ENCODE data around the gene TECTA.

TECTA gene

DNA sequence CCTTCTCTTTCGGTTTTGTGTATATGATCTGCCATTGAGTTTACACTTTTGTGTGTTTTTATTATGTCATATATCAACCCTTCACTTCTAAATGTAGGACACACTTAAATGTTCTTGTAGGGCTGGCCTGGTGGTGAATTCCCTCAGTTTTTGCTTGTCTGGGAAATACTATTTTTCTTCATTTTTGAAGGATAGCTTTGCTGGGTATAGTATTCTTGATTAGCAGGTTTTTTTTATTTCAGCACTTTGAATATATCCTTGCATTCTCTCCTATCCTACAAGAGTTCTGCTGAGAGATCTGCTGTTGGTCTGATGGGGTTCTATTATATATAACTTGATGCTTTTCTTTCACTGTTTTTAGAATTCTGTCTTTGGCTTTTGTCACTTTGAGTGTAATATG lies 79.1 kb downstream of the TECTA start:
- no peak for DNase-seq

DNA sequence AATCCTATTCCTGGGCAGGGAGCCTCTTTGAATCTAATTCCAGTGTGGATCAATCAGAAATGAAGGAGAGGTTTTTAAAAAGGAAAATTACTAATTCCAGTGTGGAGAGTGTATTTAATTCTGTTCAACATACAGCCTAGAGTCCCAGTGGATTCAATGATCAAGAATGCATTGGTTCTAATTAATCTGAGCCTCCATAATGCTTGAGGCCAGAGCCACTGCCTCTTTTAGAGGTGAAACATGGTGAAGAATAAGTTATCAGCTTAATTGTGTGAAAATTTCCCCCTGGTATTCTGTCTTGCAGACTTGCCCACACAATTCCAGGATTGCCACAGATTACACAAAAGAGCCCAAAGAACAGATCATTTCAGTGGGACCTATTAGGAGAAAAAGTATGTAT lies 87.7 kb downstream of the TECTA start:
- no peak for DNase-seq

DNA sequence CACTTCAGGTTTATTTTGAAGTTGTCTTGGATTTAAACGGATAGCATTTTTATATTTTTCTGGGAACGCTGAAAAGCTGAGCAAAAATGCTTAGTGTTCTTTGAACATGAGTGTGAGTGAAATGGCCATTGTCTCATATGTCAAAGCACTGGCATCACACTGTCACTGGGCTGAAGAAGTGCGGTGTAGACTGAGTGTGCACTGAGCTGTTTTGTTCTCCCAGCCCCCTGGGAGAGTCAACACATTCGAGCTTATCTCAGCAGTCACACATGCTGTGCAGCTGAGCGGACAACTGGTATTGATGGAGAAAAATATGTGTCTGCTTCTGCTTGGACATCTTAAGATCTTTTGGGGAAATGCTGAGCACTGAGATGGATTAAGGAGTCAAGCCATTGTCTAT lies 90.8 kb downstream of the TECTA start:
- DNase-seq = no peak

DNA sequence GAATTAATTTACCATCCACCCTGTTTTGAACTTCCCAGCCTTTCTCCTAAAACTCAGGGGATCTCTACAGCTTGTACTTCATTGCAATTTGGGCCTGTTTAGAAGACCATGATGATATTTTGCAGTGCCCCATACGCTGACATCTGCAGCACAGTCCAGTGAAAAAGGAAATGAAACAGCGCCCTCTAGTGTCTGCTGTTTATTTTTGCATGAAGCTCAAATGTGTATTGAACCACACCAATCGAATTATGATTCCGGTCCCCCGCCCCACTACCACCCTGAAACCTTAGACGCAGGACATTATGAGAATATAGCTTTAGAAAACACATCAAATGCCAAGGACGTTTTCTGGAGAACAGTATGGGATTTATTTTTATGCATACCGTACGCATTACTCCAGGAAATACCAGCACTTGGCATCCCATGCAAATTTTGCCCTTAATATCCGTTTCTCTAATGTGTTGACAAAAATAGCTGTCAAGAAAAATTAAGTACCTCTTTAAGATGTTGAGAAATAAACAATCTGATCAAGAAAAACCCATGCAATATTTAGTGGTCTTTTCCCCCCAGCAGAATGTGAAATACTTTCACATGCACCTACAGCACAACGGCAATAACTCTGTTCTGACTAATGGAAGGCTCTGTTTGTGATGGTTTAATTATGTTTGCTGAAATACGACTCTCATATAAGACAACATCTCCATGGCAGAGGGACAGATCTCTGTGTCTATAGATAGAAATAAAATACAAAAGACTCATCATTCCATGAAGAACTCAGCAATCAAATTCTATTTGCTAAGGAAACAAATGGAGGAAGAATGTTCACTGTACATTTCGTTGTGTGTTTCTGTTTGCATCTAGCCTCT lies 93.9 kb downstream of the TECTA start:
- peak; percentile 63 for DNase-seq

DNA sequence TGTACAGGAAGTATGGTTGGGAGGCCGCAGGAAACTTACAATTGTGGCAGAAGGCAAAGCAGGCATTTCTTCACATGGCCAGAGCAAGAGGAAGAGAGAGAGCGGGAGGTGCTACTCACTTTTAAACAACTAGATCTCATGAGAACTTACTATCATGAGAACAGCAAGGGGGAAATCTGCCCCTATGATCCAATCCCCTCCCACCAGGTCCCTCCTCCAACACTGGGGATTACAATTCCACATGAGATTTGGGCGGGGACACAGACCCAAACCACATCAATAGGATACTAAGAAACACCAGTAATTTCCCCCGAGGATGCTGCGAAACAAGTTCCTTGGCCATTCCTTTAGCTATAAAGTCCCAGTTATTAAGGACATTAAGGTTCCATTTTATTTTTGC lies 97.4 kb downstream of the TECTA start:
- no peak for DNase-seq

DNA sequence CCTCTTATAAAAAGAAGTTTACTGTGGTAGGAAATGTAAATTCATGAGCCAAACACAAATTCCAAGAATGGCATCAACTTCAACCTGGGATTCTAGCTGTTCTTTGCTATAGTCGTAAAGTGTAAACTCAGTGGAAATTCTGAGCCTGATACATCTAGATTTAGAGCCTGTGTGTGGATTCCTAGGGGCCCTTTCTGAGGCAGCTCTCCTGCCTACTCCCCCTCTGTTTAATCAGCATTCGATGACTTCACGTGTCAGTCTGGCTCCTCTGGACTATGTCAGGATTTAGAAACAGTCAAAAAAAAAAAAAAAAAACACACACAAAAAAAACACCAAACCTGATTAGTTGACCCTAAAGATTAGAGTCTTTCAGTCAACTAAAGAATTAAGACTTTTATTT lies 98.5 kb downstream of the TECTA start:
- DNase-seq = no peak

DNA sequence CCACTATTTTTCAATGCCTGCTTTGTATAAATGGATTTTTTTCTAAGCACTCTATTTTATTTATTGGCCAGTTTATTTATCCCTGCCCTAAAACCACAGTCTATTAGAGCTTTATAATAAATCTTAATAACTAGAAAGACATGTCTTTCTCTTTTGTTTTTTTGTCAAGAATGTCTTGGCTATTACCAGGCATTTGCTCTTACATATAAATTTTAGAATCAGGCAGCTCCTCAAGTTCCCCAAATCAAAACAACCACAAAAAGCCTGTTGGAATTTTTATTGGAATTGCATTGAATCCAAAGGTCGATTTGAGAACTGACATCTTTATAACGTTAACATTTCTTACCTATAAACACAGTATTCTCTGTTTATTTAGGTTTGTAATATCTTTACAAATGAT lies 105.8 kb downstream of the TECTA start:
- DNase-seq = no peak

DNA sequence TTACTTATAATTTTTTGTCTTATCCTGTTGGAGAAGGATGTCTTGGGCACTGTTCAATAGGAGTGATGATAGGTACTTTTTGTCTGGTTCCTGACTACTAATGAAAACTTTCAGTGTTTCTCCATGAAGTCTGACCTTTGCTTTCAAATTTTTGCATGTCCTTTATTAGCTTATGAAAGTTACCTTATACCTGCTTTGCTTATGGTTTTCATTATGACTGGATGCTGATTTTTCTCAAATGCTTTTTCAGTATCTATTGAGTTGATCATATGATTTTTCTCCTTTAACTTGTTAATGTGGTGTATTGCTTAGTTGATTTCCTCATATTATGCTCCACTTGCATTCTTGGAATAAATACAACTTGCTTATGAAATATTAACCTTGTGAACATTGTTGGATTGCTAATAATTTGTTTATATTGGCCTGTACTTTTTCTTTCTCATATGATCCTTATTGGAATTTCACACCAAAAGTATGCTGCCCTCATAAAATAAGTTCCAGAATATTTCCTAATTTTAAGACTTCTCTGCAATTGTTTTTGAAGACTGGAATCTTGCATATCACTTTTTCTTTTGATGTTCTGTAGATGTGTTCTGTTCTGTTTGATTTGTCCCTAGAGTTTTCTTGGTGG lies 106.6 kb downstream of the TECTA start:
- no peak for DNase-seq

DNA sequence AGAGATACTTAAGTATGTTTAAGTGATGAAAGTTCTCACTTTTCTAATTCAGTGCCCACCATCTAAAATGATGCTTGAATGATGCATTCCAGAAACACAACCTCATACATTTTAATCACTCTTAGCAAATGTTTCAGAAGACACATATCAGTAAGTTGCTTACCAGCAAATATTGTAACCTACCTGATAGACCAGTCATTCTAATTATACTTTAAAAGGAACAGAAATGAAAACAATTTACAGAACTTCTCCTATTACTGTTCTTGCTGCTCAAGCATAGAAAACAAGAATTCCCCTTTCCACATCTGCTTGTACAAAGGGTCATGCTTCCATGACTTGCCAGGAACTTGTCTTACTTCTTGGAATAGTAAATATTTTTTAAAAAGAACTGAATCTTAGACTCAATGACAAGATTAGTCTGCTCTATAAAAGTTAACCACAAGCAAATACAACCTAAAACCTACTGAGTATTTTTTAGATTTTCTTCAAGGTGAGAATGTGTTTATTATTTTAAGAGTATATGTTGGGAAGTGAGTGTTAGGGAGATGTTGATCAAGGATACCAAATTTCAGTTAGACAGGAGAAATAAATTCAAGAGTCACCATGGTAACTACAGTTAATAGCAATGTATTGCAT lies 109.5 kb downstream of the TECTA start:
- DNase-seq = no peak

DNA sequence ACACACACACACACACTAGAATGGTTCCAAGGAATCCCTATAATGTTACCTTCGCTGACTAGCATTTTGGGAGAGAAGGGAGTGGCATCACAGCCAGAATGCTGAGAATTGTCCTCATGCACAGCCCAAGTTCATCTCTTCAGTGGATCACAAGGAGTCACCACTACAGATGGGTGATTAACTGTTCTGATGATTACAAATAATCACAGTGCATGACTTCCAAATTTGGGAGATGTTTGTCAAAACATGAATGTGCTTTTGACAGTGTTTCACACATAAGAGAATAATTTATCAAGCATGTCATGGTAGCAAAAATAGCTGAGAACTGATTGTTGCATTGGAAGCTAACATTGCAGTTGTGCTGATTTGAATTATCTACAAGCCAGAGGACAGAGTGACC lies 110.6 kb downstream of the TECTA start:
- no peak for DNase-seq

DNA sequence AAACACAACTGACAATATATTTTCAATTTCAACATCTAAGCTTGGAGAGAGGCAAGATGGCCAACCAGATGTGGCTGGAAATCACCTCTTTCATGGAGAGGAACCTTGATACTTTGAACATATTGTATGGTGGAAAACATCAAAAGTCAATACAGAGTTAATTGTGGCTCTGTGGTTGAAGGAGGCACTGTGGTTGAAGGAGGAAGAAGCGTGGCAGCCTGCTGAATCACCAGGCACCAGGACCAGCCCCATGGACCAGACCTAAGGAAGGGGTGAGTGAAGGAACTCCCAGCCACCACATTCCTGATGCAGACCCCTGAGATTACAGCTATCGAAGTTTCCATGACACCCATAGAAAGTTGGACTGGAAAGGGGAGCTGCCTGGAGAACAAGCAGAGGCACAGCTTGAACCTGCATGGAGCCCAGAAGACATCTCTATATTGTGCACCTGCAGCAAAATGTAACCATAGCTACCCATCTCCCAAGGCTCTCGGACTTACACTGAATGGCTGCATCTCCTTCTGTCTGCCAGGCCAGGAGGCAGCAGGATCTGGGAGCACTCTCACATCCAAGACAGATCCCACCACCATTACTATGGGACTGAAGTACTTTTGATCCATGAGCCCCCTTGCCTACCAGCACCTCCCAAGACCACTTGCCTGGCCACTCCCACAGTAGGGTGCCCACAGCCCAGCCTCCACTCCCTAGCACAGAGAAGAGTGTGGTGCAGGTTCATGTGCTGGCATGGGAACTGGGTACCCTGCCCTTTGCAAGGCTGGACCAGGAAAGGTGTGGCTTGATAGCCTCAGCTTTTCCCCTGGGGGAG lies 111.7 kb downstream of the TECTA start:
- DNase-seq = no peak

DNA sequence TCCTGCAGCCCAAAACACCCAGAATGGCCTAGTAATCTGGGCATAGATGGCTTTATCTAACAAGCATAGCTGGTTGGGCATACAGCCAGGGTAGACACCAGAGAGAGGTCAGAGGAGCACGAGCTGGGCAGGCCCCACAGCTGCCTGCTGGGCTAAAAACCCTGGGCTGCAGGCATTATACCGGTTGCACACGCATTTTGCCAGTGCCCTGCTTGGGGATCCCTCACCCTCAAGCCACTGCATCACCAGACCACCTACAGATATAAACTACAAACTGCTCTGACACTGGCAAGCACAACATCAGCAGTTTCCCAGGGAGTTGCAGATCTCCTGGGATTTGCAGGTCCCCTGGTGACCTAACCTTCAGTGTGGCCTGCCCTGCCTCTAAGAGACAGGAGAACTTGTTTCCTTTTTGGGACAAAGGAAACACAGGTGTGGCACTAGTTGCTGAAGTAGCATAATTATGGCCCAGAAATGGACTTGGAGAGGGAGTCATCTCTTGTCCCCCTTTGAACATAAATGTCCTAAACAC lies 112.4 kb downstream of the TECTA start:
- DNase-seq = no peak

DNA sequence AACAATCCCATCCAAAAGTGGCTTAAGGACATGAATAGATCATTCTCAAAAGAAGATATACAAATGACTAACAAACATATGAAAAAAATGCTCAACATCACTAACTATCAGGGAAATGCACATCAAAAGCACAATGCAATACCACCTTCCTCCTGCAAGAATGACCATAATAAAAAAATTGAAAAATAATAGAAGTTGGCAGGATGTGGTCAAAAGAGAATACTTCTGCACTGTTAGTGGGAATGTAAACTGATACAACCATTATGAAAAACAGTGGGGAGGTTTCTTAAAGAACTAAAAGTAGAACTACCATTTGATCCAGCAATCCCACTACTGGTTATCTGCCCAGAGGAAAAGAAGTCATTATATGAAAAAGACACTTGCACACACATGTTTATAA lies 113.8 kb downstream of the TECTA start:
- DNase-seq = no peak

DNA sequence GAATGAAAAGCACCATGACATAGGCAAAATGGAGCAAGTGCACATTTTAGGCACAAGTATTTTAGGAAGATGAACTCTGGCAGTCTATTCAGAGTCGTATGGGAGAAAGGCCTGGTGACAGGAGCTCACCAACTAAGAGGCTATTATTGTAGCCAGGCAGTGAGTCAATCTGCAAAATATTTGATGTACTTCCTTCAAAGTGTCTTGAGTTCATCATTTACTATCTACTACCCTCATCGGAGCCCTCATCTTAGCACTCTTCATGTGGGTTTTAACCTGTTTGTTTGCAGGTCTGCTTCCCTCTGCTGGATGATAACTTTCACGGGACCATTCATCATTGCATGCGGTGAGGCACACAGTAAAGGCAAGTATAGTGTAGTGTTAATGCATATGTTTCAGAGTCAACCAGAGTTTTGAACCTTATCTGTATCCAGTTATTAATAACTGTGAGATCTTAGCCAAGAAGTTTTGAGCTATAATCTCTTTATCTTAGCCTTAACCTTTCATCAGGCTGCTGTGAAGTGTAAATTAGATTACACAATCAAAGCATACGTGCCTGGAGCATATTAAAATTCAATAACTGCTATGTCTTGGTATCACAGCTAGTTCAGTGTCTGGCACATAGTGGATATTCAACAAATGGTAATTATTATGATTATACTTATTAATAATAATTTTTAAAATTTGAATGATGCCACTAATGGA lies 120.6 kb downstream of the TECTA start:
- DNase-seq = no peak

DNA sequence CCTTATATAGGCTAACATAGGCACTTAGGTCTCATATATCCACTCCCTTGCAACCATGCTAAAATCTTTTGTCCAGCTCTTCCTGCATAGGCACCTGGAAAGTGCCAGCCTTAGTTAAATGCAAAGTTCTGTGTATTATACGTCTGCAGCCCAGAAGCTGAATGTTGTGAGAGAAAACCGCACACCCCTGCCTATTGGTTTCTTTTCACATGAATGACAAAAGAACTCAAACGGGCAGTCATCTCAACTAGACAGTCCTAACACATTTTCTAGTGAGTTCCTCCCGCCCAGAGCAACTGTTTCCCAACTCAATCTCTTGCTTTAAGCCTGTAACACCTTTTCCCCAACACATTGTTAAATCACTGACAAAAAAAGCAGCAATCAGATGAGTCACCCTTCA lies 122.1 kb downstream of the TECTA start:
- DNase-seq = no peak

DNA sequence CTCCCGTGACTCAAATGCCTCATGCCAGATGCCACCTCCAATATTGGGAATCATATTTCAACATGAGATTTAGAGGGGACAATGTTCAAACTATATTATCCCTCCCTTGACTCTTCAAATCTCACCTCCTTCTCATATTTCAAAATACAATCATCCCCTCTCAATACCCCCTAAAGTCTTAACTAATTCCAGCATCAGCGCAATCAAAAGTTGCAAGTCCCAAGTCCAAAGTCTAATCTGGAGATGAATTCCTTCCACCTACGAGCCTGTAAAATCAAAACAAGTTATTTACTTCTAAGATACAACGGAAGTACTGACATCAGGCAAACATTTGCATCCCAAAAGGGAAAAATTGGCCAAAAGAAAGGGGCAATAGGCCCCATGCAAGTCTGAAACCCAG lies 124.3 kb downstream of the TECTA start:
- no peak for DNase-seq

DNA sequence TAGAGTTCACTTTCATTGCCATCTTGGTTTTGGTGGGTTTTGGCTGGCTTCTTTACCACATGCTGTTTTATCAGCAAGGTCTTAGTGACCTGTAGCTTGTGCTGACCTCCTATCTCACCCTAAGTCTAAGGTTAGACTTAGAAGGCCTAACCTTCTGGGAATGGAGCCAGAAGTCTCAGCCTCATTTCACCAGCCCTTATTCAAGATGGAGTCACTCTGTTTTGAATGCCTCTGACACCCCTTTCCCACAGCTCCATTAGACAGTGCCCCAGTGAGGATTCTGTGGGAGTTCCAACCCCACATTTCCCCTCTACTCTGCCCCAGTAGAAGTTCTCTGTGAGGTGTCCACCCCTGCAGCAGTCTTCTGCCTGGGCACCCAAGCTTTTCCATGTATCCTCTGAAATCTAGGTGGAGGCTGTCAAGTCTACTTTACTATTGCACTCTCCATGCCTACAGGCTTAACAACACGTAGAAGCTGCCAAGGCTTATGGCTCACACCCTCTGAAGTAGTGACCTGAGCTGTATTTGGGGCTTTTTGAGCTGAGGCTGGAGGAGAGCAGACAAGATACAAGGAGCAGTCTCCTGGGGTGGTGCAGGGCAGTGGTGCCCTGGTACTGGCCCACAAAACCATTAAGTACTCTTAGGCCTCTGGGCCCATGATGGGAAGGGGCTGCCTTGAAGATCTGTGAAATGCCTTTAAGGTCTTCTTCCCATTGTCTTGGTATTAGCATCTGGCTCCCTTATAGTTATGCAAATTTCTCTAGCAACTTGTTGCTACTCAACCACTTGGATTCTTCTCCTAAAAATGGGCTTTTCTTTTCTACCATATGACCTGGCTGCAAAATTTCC lies 125.6 kb downstream of the TECTA start:
- no peak for DNase-seq

DNA sequence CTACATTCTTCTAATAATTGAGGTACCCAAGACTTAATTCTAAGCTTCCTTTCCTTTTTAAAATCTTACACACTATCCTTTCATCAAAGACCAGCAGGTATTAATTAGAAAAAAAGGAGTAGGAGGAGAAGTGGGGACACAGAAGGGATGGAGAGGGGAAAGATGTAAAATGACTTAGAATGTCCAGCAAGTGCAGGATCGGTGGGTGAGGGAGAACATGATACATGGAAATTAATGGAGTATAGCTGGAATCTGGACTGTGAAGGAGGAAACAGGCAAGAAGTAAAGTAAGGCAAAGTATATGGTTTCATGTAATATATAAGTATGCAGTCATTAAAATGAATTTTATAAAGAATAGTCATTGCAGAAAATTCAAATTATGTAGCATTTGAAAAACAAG lies 127.8 kb downstream of the TECTA start:
- DNase-seq = no peak

DNA sequence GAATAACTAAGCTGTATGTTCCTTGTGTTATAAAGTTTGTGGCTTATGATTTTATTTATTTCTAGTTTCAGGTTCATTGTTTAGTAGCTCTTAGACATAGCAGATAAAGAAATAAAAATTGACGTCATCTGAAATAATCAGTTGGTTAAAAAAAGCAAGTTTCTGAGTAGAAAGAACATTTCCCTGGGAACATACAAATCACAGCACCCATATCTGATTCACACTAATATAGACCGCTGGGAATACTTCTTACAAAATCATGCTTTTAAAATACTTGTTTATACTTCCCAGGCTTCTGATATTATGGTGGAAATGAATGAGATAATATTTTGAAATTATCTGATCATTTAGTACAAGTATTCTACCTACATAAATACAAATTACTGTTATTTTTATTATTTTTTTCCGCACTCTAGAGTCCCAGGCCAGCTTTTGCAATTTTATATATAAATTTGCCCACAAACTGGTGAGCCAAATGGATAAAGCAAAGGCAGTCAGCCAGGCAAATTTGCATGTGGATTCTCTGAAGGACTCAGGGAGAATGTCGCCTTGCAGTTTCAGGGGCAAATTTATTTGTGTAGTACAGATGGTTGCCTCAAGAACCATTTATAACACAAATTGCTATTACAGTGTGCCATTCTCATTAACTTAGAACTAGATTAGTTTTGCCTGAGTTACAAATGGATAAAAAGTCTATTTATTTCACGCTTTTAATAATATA lies 128.6 kb downstream of the TECTA start:
- DNase-seq = no peak

DNA sequence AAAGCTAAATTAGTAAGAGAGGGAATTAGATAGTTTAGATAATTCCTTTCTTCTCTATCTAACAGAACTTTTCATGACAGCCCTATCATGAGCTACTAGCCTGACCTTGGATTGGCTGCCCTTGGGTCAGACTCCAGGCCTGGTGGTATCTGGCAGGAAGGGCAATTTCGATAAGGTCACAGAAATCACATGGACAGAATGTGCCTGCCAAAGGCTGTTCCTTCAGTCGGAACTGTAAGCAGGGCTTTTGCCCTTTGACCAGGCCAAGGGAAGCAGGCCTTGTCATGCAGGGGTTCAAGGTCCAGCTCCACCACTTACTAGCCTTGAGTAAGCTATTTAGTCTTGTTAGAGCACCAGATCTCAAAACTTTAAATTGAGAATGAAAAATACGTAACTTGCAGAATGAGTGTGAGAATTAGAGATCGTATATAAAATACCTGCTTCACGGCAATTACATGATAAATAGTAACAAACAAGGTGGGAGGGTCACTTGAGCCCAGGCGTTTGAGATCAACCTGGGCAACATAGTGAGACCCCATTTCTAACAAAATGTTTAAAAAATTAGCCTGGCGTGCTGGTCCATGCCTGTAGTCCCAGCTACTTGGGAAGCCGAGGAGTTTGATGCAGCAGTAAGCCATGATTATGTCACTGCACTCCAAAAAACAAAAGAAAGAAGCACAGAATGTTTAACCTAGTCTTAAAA lies 130.7 kb downstream of the TECTA start:
- DNase-seq = no peak

Data from activated CD8-positive, alpha-beta memory T cell treated with anti-CD3 and anti-CD28 coated beads, Interleukin-2, amount 50 U/mL, for 48 hours (primary cell).